ENCODE measurements around the gene USP50. TPM values are rescaled to one million over a fixed set of nuclear protein-coding genes. Genes with fewer than 3 reads are reported as not detected.

Gene USP50
- total and polyA plus RNA-seq, 2 of the 13 experiments (the other 11 are each of a cell fraction or from before 2014, with no cell fraction given): 0.86 TPM; not detected in 1

GRCh38 chr15:50519740-50520425 lies 26.6 kb downstream of the USP50 start:
- Histone ChIP-seq H3K4me3 (replicated peaks in 1 of 3; ENCODE audit: insufficient read depth in 1 of 3, low read depth in 2 of 3, low read length in 3 of 3) (no peak overlapping the region), H3K9ac (ENCODE audit: insufficient read depth, low read depth, low read length) (no peak overlapping the region), H4K20me1 (ENCODE audit: insufficient read depth, low read length) (no peaks in the 10 kb centered on the region), H3K4me2 (ENCODE audit: low read depth, low read length) (no peak overlapping the region), H3K27me3 (ENCODE audit: control insufficient read depth in 1 of 2, insufficient read depth in 2 of 2, low read length in 2 of 2) (no peaks in the 10 kb centered on the region; a peak in 1 of 5 replicates), H3K27ac (ENCODE audit: extremely low read length, insufficient read depth, low read length) (no peak overlapping the region), H3K9me3 (ENCODE audit: low read length) (no peaks in the 10 kb centered on the region), H2AFZ (ENCODE audit: low read length) (no peak overlapping the region), H3K4me1 (ENCODE audit: insufficient read depth, low read length) (no peaks in the 10 kb centered on the region), H3K79me2 (ENCODE audit: insufficient read depth, low read length) (no peaks in the 10 kb centered on the region), H3K36me3 (replicated peaks in 1 of 2; ENCODE audit: control insufficient read depth in 1 of 2, insufficient read depth in 2 of 2, low read length in 2 of 2) (no peaks in the 10 kb centered on the region)
- DNase-seq (ENCODE audit: low spot score) (no peak), FAIRE-seq (no peak), ATAC-seq (no peak)
- in situ Hi-C loops (cut with HindIII; ENCODE audit: extremely low pct_ligation_motif_present, low pct_unique_long_range_greater_than_20kb): no loop called here
- BruUV-seq (replicated peaks): no TSS peak
- intact Hi-C loops (cut with micrococcal nuclease; ENCODE audit: unreplicated experiment): no loop called here
- ChIA-PET POLR2A (no interaction called here), CTCF (ENCODE audit: low intra/inter-chr PET ratio, low total read pairs) (no interaction called here)
- WGBS (ENCODE audit: low lambda C conversion rate): 73% methylated on average over 7 of the region's 7 CpGs
- no peak for TF ChIP-seq TMF1 (CRISPR knock-in tag; IDR thresholded peaks at IDR 0.05; ENCODE audit: low read depth)
- TF ChIP-seq NR0B2 (CRISPR knock-in tag; IDR thresholded peaks at IDR 0.05): no peak
- TF ChIP-seq ZSCAN22 (CRISPR knock-in tag; IDR thresholded peaks at IDR 0.05): no peak
- no peak for TF ChIP-seq HOXD1 (CRISPR knock-in tag; IDR thresholded peaks at IDR 0.05)
- TF ChIP-seq ZBED4 (CRISPR knock-in tag; IDR thresholded peaks at IDR 0.05; ENCODE audit: borderline replicate concordance): no peak
- no peak for TF ChIP-seq TCF12 (IDR thresholded peaks at IDR 0.05)
- TF ChIP-seq TCF12 (CRISPR knock-in tag; IDR thresholded peaks at IDR 0.05): no peak
- no peak for TF ChIP-seq TCF7 (IDR thresholded peaks at IDR 0.05; ENCODE audit: low read depth)
- TF ChIP-seq ZNF616 (CRISPR knock-in tag; IDR thresholded peaks at IDR 0.05; ENCODE audit: low read depth): no peak
- TF ChIP-seq JUND (CRISPR knock-in tag; IDR thresholded peaks at IDR 0.05): no peak
- TF ChIP-seq ZBTB4 (CRISPR knock-in tag; IDR thresholded peaks at IDR 0.05; ENCODE audit: borderline replicate concordance): no peak
- TF ChIP-seq ZNF777 (CRISPR knock-in tag; IDR thresholded peaks at IDR 0.05): no peak
- no peak for TF ChIP-seq NKX3-1 (CRISPR knock-in tag; IDR thresholded peaks at IDR 0.05)
- no peak for TF ChIP-seq ZSCAN21 (CRISPR knock-in tag; IDR thresholded peaks at IDR 0.05; ENCODE audit: borderline replicate concordance)
- no peak for TF ChIP-seq SAFB2 (CRISPR knock-in tag; IDR thresholded peaks at IDR 0.05; ENCODE audit: borderline replicate concordance, low read depth)
- no peak for TF ChIP-seq ZNF580 (CRISPR knock-in tag; IDR thresholded peaks at IDR 0.05; ENCODE audit: borderline replicate concordance, low read depth)
